ENCODE results near the gene CEACAM3.

The CEACAM3 gene

GRCh38 chr19:41753159-41753558 is 43.2 kb upstream of the CEACAM3 start:
- Histone ChIP-seq H3K9me2 (replicated peaks; ENCODE audit: insufficient read depth, low read length) (no peaks in the 10 kb centered on the region), H3K27ac (ENCODE audit: low read depth, low read length) (no peak overlapping the region), H3K4me3 (ENCODE audit: insufficient read depth, low read length, poor library complexity, severe bottlenecking) (no peak overlapping the region), H3F3A (ENCODE audit: insufficient read depth) (no peaks in the 10 kb centered on the region), H3K4me2 (ENCODE audit: low read depth, low read length, poor library complexity, severe bottlenecking) (no peak overlapping the region), H3K79me2 (ENCODE audit: insufficient read depth, low read length) (no peaks in the 10 kb centered on the region), H3K9me3 (ENCODE audit: insufficient read depth, low read length) (no peaks in the 10 kb centered on the region), H3K27me3 (ENCODE audit: low read length) (no peaks in the 10 kb centered on the region), H3K9ac (ENCODE audit: low read length) (no peak overlapping the region), H4K20me1 (ENCODE audit: low read depth, low read length) (no peaks in the 10 kb centered on the region), H3K36me3 (ENCODE audit: low read length) (no peaks in the 10 kb centered on the region), H2AFZ (ENCODE audit: low read depth, low read length, severe bottlenecking) (no peak overlapping the region)
- TF ChIP-seq EZH2phosphoT487 (conservative IDR thresholded peaks at IDR 0.05; ENCODE audit: low read length), result no peak
- TF ChIP-seq CTCF (IDR thresholded peaks at IDR 0.05; ENCODE audit: insufficient read depth, low read length, poor library complexity, severe bottlenecking), result peak; percentile 86

- no peaks in the 10 kb centered on the region for H3K27me3 ChIP-seq (ENCODE audit: low read length)
- TF ChIP-seq EZH2phosphoT487 (conservative IDR thresholded peaks at IDR 0.05; ENCODE audit: low read length) (no peak), CTCF (IDR thresholded peaks at IDR 0.05; ENCODE audit: insufficient read depth, low read length, poor library complexity, severe bottlenecking) (peak; percentile 83)
- H3K9ac ChIP-seq (ENCODE audit: low read length), result no peak overlapping the region
- no peaks in the 10 kb centered on the region for H3K79me2 ChIP-seq (ENCODE audit: insufficient read depth, low read length)
- no peak overlapping the region for H3K4me2 ChIP-seq (ENCODE audit: low read depth, low read length, poor library complexity, severe bottlenecking)
- no peak overlapping the region for H3K27ac ChIP-seq (ENCODE audit: low read depth, low read length)
- no peaks in the 10 kb centered on the region for H3K9me3 ChIP-seq (ENCODE audit: insufficient read depth, low read length)
- no peaks in the 10 kb centered on the region for H3K36me3 ChIP-seq (ENCODE audit: low read length)
- no peaks in the 10 kb centered on the region for H3K9me2 ChIP-seq (replicated peaks; ENCODE audit: insufficient read depth, low read length)
- H3K4me3 ChIP-seq (ENCODE audit: insufficient read depth, low read length, poor library complexity, severe bottlenecking), result no peak overlapping the region
- no peaks in the 10 kb centered on the region for H3F3A ChIP-seq (ENCODE audit: insufficient read depth)
- H2AFZ ChIP-seq (ENCODE audit: low read depth, low read length, severe bottlenecking), result no peak overlapping the region
- H4K20me1 ChIP-seq (ENCODE audit: low read depth, low read length), result no peaks in the 10 kb centered on the region
Observed at GRCh38 chr19:41753936-41754529, 42.4 kb upstream of the CEACAM3 start.

- H2AFZ ChIP-seq (ENCODE audit: low read depth, low read length, severe bottlenecking), result no peak within 1 kb of the TSS
- no peaks in the 10 kb centered on the region for H4K20me1 ChIP-seq (ENCODE audit: low read depth, low read length)
- H3K9ac ChIP-seq (ENCODE audit: low read length), result no peak within 1 kb of the TSS
- no peak within 1 kb of the TSS for H3K27ac ChIP-seq (ENCODE audit: low read depth, low read length)
- no peaks in the 10 kb centered on the region for H3K36me3 ChIP-seq (ENCODE audit: low read length)
- no peak within 1 kb of the TSS for H3K4me2 ChIP-seq (ENCODE audit: low read depth, low read length, poor library complexity, severe bottlenecking)
- H3K9me2 ChIP-seq (replicated peaks; ENCODE audit: insufficient read depth, low read length), result no peaks in the 10 kb centered on the region
- no peaks in the 10 kb centered on the region for H3K27me3 ChIP-seq (ENCODE audit: low read length)
- no peaks in the 10 kb centered on the region for H3K9me3 ChIP-seq (ENCODE audit: insufficient read depth, low read length)
- no peaks in the 10 kb centered on the region for H3F3A ChIP-seq (ENCODE audit: insufficient read depth)
- TF ChIP-seq CTCF (IDR thresholded peaks at IDR 0.05; ENCODE audit: insufficient read depth, low read length, poor library complexity, severe bottlenecking) (no peak), EZH2phosphoT487 (conservative IDR thresholded peaks at IDR 0.05; ENCODE audit: low read length) (no peak)
- H3K4me3 ChIP-seq (ENCODE audit: insufficient read depth, low read length, poor library complexity, severe bottlenecking), result no peak within 1 kb of the TSS
- H3K79me2 ChIP-seq (ENCODE audit: insufficient read depth, low read length), result no peaks in the 10 kb centered on the region
Observed at GRCh38 chr19:41755328-41755913, 41.0 kb upstream of the CEACAM3 start, which contains the start of gene CEACAM6. CEACAM6 (plus strand) TSS chr19:41755530; CDS start chr19:41755639, 109 bp downstream.

Measured in SU-DHL-6 (cell line).